Left cardiac atrium (tissue), 4 donors: ENCODE data around the gene ADGRG4. TPM values are rescaled to one million over a fixed set of nuclear protein-coding genes. Genes with fewer than 3 reads are reported as not detected.

Experiments
- ATAC-seq, 2 donors: fragments of 200-7000 bp; cut with Tn5 transposase; one replicate each; pipeline ENCODE4 v1.9.1; 2020; ENCODE audit warnings: mild to moderate bottlenecking in 2 of 2, moderate library complexity in 2 of 2
- DNase-seq: peaks from one replicate; pipeline ENCODE4 v3.0.0-alpha.2; 2020
- intact Hi-C, 2 donors: fragments of 100-400 bp; cut with DNase I; formaldehyde crosslinking; loops; one replicate each; pipeline versions ENCODE4 v1.14.1 to v1.15.1; 2022 to 2023
- total RNA-seq, 2 donors: library from RNA; stranded (reverse); fragmentation: NEBNext Ultra II Directional; extraction: Animal tissue kit (Norgen Biotek cat#: 25700); gene quantifications; one replicate each; pipeline ENCODE4 v1.2.1, GENCODE V29; 2021
- donor health status: DM: no; HTN: yes; CAD: no.
- donor health status: DM: no; HTN: yes; CAD: no; lungs with severe emphysema.
- donor health status: DM: yes; HTN: yes; CAD: no.
- donor health status: Dilated cardiomyopathy.

The ADGRG4 gene
- total RNA-seq, 2 donors from 2014 or later, result 0.03 TPM; not detected in 1

DNA sequence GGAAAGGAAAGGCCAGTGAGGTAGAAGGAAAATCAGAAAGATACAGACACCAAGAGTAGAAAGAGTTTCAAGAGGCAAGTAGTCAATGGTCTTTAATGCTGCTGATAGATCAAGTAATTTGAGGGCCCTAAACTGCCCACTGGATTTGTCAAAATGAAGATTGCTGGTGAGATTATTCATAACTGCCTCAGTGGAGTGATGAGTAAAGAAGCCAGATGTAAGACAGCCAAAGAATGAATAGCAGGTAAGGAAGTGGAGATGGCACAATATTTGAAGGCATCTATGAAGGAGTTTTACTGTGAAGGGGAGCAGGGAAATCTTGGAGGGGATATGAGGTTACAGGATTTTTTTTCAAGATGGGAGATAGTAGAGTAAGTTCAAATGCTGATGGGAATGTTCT is 147.2 kb downstream of the ADGRG4 start:
- DNase-seq (no peak), ATAC-seq (no peak)
- intact Hi-C loops, result no loop called here

GRCh38 chrX:136450050-136450830 is 149.5 kb downstream of the ADGRG4 start:
- ATAC-seq (no peak), DNase-seq (no peak)
- intact Hi-C loops, result no loop called here

DNA sequence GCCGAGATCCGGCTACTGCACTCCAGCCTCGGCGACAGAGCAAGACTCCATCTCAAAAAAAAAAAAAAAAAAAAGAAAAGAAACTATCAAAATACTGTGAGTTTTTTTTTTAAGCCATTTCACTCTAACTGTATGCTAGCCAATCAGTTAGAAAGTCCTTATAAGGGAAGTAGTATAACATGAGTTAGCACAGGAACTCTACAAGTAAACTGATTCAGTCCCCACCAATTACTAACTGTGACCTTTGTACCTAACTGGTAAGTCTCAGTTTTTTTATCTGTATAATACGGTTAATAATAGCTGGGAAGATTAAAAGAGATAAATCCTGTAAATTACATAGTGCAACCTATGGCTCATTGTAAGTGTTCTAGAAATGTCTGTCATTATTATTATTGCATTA is 151.9 kb downstream of the ADGRG4 start:
- DNase-seq, result no peak
- ATAC-seq, result no peak
- intact Hi-C loops, result no loop called here

- intact Hi-C loops, result no loop called here
- DNase-seq (no peak), ATAC-seq (no peak)
These were observed 152.4 kb downstream of the ADGRG4 start for GRCh38 chrX:136453114-136453513.

DNA sequence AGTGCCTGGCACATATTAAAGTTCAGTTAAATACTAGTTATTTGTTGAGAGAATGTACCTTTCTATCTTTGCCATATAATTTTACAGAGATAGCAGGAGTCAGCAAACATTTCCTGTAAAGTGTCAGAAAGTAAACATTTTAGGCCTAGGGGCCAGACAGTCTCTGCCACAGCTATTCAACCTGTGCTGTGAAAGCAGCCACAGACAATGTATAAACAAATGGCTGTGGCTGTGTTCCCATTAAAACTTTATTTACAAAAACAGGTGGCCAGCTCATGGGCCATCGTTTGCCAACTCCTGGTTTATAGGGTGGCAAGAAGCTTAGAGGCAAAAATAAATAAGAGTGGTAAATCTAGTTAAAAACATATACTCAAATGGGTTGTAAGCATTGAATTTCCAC is 153.0 kb downstream of the ADGRG4 start:
- DNase-seq, result no peak
- intact Hi-C loops, result no loop called here
- ATAC-seq, result no peak

DNA sequence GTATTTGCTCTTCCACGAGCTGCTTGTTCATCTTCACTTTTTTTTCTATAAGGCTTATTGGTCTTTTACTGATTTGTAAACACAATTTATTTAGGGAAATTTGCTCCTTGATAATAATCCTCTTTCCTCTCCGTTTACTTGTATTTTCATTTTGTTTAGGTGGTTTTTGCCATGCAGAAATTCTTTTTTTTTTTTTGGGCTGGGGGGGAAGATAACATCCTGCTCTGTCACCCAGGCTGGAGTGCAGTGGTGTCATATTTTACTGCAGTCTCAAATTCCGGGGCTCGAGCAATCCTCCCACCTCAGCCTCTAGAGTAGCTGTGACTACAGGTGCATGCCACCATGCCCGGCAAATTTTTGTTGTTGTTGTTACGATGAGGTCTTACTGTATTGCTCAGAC is 155.4 kb downstream of the ADGRG4 start:
- intact Hi-C loops, result no loop called here
- no peak for DNase-seq
- ATAC-seq, result no peak

DNA sequence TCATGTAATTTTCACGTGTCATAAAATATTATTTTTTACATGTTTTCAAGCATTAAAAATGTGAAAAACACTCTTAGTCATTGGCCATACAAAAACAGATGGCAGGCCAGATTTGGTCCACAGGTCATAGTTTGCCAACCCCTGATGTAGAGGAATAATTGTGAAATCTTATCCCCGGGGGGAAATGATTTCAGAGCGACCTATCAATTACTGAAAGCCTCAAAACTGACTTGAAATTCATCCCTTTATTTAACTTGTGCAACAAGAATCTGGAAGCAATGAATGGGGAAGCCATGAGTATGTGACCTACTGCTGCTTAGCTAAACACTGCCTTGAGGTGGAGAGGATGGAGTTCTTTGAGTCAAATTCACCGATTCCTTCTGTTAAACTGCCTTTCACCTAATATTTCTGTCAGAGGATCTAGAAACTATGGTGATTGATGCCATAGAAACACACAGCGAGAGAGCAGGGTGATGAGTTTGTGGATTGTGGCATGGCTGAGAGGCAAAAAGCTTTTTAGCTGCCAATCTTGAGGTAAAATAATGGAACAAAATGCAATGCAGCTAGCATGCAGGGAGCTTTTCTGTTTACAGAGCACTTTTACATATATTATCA is 156.6 kb downstream of the ADGRG4 start:
- ATAC-seq (no peak), DNase-seq (no peak)
- intact Hi-C loops, result no loop called here

- intact Hi-C loops, result no loop called here
- DNase-seq, result no peak
- no peak for ATAC-seq
These were observed 163.8 kb downstream of the ADGRG4 start for GRCh38 chrX:136464589-136464988.

Other genes with a start within 250 kb of the ADGRG4 start
- gene FHL1, start 153.4 kb upstream of the ADGRG4 start, total RNA-seq, result 1,000 to 10,000 TPM; 1,025 to 1,081 TPM
- gene MAP7D3, start 49.6 kb upstream of the ADGRG4 start, total RNA-seq, result 10 to 100 TPM; 11.8 to 12.5 TPM
- gene BRS3, start 187.0 kb downstream of the ADGRG4 start, total RNA-seq, result not detected
- gene HTATSF1, start 196.6 kb downstream of the ADGRG4 start, total RNA-seq, result 10 to 100 TPM; 46.0 to 52.2 TPM
- gene VGLL1, start 231.3 kb downstream of the ADGRG4 start, total RNA-seq, result not detected